ENCODE measurements around the gene SMIM45.

SMIM45 gene

GRCh38 chr22:41951898-41952474 lies at the start of gene SMIM45:
Gene SMIM45 (plus strand): TSS chr22:41952150.
- Histone ChIP-seq H3K27ac (ENCODE audit: low read length) (no peak within 1 kb of the TSS), H3K27me3 (replicated peaks in 1 of 2; ENCODE audit: control insufficient read depth in 2 of 2, extremely low read depth in 1 of 2, insufficient read depth in 2 of 2, low read length in 1 of 2) (peaks cover 0 to 4% of the 10 kb centered on the region in 2 experiments), H3K4me3 (ENCODE audit: control insufficient read depth in 1 of 2, extremely low read depth in 1 of 2, low read length in 1 of 2) (no peak within 1 kb of the TSS), H3K36me3 (ENCODE audit: control insufficient read depth in 2 of 2, extremely low read depth in 1 of 2, insufficient read depth in 1 of 2, low read length in 1 of 2) (no peaks in the 10 kb centered on the region), H3K4me1 (ENCODE audit: control insufficient read depth in 1 of 2, extremely low read depth in 1 of 2, insufficient read depth in 2 of 2, low read length in 2 of 2) (peaks cover 0 to 8% of the 10 kb centered on the region in 2 experiments), H3K9me3 (no peaks in the 10 kb centered on the region)
- POLR2A ChIA-PET, result no interaction called here
- Mint-ChIP-seq H3K4me1 (peaks cover 3 to 6% (median 5%) of the 10 kb centered on the region in 3 donors), H3K27ac (no peak within 1 kb of the TSS), H3K9me3 (no peaks in the 10 kb centered on the region), H3K27me3 (no peaks in the 10 kb centered on the region), H3K4me3 (no peak within 1 kb of the TSS), H3K36me3 (no peaks in the 10 kb centered on the region)
- CTCF ChIA-PET, result interaction anchor here in 1 of 2 donors (1.0 kb wide), 1 partner anchor 285 kb away, joined by 3 read pairs; no protein-coding TSS in a partner anchor
- 83% methylated on average over 13 of the region's 16 CpGs for WGBS (ENCODE audit: insufficient coverage)
- no peak for DNase-seq
- ATAC-seq (replicated peaks in 1 of 4), result no peak

GRCh38 chr22:41902932-41903421 lies 49.0 kb upstream of the SMIM45 start:
- DNase-seq (no peak), ATAC-seq (replicated peaks in 1 of 4) (no peak)
- Histone ChIP-seq H3K27ac (ENCODE audit: low read length) (no peak overlapping the region), H3K4me1 (ENCODE audit: control insufficient read depth in 1 of 2, extremely low read depth in 1 of 2, insufficient read depth in 2 of 2, low read length in 2 of 2) (peaks cover 0 to 6% of the 10 kb centered on the region in 2 experiments), H3K4me3 (ENCODE audit: control insufficient read depth in 1 of 2, extremely low read depth in 1 of 2, low read length in 1 of 2) (no peak overlapping the region), H3K27me3 (replicated peaks in 1 of 2; ENCODE audit: control insufficient read depth in 2 of 2, extremely low read depth in 1 of 2, insufficient read depth in 2 of 2, low read length in 1 of 2) (no peaks in the 10 kb centered on the region), H3K36me3 (ENCODE audit: control insufficient read depth in 2 of 2, extremely low read depth in 1 of 2, insufficient read depth in 1 of 2, low read length in 1 of 2) (peaks cover 48 to 49% of the 10 kb centered on the region in 2 donors), H3K9me3 (no peaks in the 10 kb centered on the region)
- Mint-ChIP-seq H3K4me3 (no peak overlapping the region), H3K27ac (no peak overlapping the region), H3K9me3 (no peaks in the 10 kb centered on the region), H3K27me3 (no peaks in the 10 kb centered on the region), H3K36me3 (peaks cover 27% of the 10 kb centered on the region), H3K4me1 (peaks cover 6 to 10% (median 6%) of the 10 kb centered on the region in 3 donors)
- ChIA-PET POLR2A (no interaction called here), CTCF (interaction anchor here in 1 of 2 donors (0.6 kb wide), 1 partner anchor 54 kb away, joined by 3 read pairs; no protein-coding TSS in a partner anchor)
- 96% methylated on average over 15 of the region's 15 CpGs for WGBS (ENCODE audit: insufficient coverage)

- peaks cover 15% of the 10 kb centered on the region for H3K36me3 Mint-ChIP-seq
- ChIA-PET CTCF (no interaction called here), POLR2A (no interaction called here)
- H3K4me1 Mint-ChIP-seq, result peaks cover 22 to 24% (median 22%) of the 10 kb centered on the region in 3 donors
- peaks cover 0 to 12% of the 10 kb centered on the region in 2 experiments for H3K27me3 ChIP-seq (replicated peaks in 1 of 2; ENCODE audit: control insufficient read depth in 2 of 2, extremely low read depth in 1 of 2, insufficient read depth in 2 of 2, low read length in 1 of 2)
- H3K4me3 ChIP-seq (ENCODE audit: control insufficient read depth in 1 of 2, extremely low read depth in 1 of 2, low read length in 1 of 2), result no peak overlapping the region
- peaks cover 32 to 35% of the 10 kb centered on the region in 2 donors for H3K36me3 ChIP-seq (ENCODE audit: control insufficient read depth in 2 of 2, extremely low read depth in 1 of 2, insufficient read depth in 1 of 2, low read length in 1 of 2)
- no peak overlapping the region for H3K4me3 Mint-ChIP-seq
- peaks cover 4 to 6% of the 10 kb centered on the region in 2 donors for H3K27me3 Mint-ChIP-seq
- DNase-seq (no peak), ATAC-seq (replicated peaks in 1 of 4) (no peak)
- peak overlapping the region in 1 of 2 donors; percentile 34 for H3K27ac Mint-ChIP-seq
- 95% methylated on average over 22 of the region's 24 CpGs for WGBS (ENCODE audit: insufficient coverage)
- H3K4me1 ChIP-seq (ENCODE audit: control insufficient read depth in 1 of 2, extremely low read depth in 1 of 2, insufficient read depth in 2 of 2, low read length in 2 of 2), result peaks cover 11 to 23% of the 10 kb centered on the region in 2 experiments
- no peaks in the 10 kb centered on the region for H3K9me3 Mint-ChIP-seq
- no peaks in the 10 kb centered on the region for H3K9me3 ChIP-seq
- H3K27ac ChIP-seq (ENCODE audit: low read length), result no peak overlapping the region
Measured at GRCh38 chr22:41904450-41905410, 47.2 kb upstream of the SMIM45 start.

- no peak for DNase-seq
- POLR2A ChIA-PET, result no interaction called here
- 95% methylated on average over 8 of the region's 23 CpGs for WGBS (ENCODE audit: insufficient coverage)
- H3K36me3 ChIP-seq (ENCODE audit: control insufficient read depth in 2 of 2, extremely low read depth in 1 of 2, insufficient read depth in 1 of 2, low read length in 1 of 2), result peaks cover 24 to 26% of the 10 kb centered on the region in 2 donors
- H3K4me1 ChIP-seq (ENCODE audit: control insufficient read depth in 1 of 2, extremely low read depth in 1 of 2, insufficient read depth in 2 of 2, low read length in 2 of 2), result peaks cover 13 to 29% of the 10 kb centered on the region in 2 experiments
- ATAC-seq (replicated peaks in 1 of 4), result no peak
- CTCF ChIA-PET, result no interaction called here
- peaks cover 10% of the 10 kb centered on the region for H3K36me3 Mint-ChIP-seq
- H3K27me3 Mint-ChIP-seq, result peaks cover 4 to 6% of the 10 kb centered on the region in 2 donors
- no peak overlapping the region for H3K27ac ChIP-seq (ENCODE audit: low read length)
- no peaks in the 10 kb centered on the region for H3K9me3 ChIP-seq
- no peaks in the 10 kb centered on the region for H3K9me3 Mint-ChIP-seq
- H3K4me3 Mint-ChIP-seq, result no peak overlapping the region
- H3K4me1 Mint-ChIP-seq, result peaks cover 22 to 24% (median 22%) of the 10 kb centered on the region in 3 donors
- H3K27ac Mint-ChIP-seq, result peak overlapping the region in 1 of 2 donors; percentile 45
- H3K4me3 ChIP-seq (ENCODE audit: control insufficient read depth in 1 of 2, extremely low read depth in 1 of 2, low read length in 1 of 2), result no peak overlapping the region
- H3K27me3 ChIP-seq (replicated peaks in 1 of 2; ENCODE audit: control insufficient read depth in 2 of 2, extremely low read depth in 1 of 2, insufficient read depth in 2 of 2, low read length in 1 of 2), result peaks cover 0 to 14% of the 10 kb centered on the region in 2 experiments
Measured at GRCh38 chr22:41905411-41906202, 46.3 kb upstream of the SMIM45 start.

GRCh38 chr22:41906822-41907221 lies 45.1 kb upstream of the SMIM45 start:
- Histone ChIP-seq H3K36me3 (ENCODE audit: control insufficient read depth in 2 of 2, extremely low read depth in 1 of 2, insufficient read depth in 1 of 2, low read length in 1 of 2) (peaks cover 20 to 24% of the 10 kb centered on the region in 2 donors), H3K27ac (ENCODE audit: low read length) (no peak overlapping the region), H3K4me3 (ENCODE audit: control insufficient read depth in 1 of 2, extremely low read depth in 1 of 2, low read length in 1 of 2) (no peak overlapping the region), H3K9me3 (no peaks in the 10 kb centered on the region), H3K27me3 (replicated peaks in 1 of 2; ENCODE audit: control insufficient read depth in 2 of 2, extremely low read depth in 1 of 2, insufficient read depth in 2 of 2, low read length in 1 of 2) (peaks cover 0 to 26% of the 10 kb centered on the region in 2 experiments), H3K4me1 (ENCODE audit: control insufficient read depth in 1 of 2, extremely low read depth in 1 of 2, insufficient read depth in 2 of 2, low read length in 2 of 2) (peaks cover 19 to 37% of the 10 kb centered on the region in 2 experiments)
- 90% methylated on average over 3 of the region's 5 CpGs for WGBS (ENCODE audit: insufficient coverage)
- Mint-ChIP-seq H3K36me3 (peaks cover 10% of the 10 kb centered on the region), H3K4me1 (peaks cover 24 to 30% (median 27%) of the 10 kb centered on the region in 3 donors), H3K27ac (no peak overlapping the region), H3K9me3 (no peaks in the 10 kb centered on the region), H3K27me3 (peaks cover 11 to 13% of the 10 kb centered on the region in 2 donors), H3K4me3 (no peak overlapping the region)
- ChIA-PET CTCF (no interaction called here), POLR2A (no interaction called here)
- DNase-seq (no peak), ATAC-seq (replicated peaks in 1 of 4) (no peak)

Measured in T-cell (primary cell).